NCI-H82 treated with DMSO at 0.1 percent for 48 hours (cell line): ENCODE results near the gene UBE2D2.

ENCODE experiments used
- DNase-seq: peaks from one replicate; lab custom pipeline; 2025; ENCODE audit not compliant: unreplicated experiment; lab: John Stamatoyannopoulos, UW

The UBE2D2 gene

DNA sequence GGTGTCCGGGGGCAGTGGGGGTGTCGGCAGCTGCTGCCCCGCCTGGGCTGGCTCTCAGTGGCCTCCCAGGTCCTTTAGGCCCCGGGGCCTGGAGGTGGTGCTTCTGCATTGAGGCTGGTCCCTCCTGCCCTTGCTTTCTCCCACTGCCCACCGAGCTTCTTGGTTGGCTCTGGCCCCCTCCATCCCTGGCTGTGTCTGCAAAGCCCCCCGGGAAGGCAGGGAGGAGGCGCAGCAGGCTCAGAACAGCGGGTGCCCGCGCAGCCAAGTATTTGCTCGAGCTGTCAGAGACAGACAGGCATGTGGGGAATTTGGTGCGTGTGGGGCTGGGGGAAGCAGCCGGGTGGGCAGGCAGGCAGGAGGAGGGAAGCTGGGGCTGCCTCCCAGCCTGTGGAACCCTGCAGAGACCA lies 98.6 kb downstream of the UBE2D2 start:
- DNase-seq, result no peak

DNA sequence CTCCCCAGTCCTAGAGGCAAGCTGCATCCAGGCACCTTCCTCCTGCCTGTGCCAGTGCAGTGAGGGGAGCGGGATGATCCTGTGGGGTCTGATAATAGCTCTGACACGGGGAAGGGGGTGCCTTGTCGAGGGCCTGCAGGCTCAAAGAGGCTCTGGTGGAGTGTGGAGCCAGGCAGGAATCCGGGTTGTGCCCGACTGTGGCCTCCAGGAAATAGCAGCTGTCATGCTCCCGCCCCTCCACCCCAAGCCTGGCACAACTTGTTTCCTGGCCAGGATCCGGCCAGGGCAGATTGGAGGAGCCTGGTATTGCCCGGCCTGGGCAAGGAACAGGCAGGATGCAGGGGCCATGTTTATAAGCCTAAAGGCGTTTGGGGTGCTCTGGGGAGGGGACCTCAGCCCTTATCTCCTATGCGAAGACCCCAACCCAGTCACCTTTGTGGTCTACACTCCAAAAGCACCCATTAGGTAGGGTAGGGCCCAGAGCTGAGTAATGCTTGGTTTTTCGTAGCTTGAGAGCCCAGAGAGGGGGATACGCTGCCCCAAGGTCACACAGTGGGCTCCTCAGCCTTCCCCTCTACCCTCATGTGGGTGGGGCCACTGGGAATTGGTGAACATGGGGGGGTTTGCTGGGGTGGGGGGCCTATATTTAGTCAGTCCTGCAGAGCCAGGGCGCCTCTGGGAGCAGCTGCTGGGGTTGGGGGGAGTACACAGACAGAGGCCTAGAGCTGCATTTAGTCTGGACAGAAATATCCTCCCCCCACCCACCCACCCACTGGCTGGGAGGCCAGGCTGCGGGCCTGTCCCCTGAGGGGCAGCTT lies 99.2 kb downstream of the UBE2D2 start:
- no peak for DNase-seq

DNA sequence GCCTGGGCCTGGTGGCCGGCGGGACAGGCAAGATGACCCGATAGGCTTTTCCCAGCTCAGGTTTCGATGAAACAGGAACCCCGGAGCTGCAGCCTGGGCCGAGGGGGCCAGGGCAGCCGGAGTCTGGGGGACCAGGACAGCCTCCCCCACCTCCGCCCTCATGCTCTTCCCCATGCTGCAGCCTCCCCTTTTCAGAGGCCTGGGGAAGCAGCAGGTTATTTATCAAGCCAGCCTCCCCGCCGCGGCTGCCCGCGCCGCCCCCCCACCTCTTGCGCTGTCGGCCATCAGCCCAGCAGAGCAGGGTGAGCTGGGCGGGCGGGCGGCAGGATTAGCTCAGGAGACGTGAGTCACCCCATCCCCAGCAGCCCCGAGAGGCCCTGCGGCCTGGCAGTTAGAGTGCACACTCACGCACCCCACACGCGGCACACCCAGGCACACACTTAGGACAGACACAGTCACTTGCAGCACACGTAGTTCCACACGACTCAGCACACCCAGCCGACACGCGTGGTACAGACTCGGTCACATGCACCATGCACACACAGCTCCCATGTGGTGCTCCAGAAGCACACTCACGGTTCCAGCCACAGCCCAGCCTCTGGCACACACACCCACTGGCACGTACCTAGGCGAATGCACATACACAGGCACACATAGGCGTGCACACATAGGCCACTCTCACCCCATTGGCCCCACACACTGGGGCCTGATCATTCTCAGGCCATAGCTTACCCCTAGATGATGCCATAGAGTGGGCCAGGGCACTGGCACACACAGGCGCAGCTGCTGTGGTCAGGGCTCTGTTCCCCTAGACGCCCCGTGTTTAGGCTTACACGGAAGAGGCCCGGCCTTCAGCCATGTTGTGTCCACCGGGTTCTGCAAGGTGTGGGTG lies 100.0 kb downstream of the UBE2D2 start:
- no peak for DNase-seq

DNA sequence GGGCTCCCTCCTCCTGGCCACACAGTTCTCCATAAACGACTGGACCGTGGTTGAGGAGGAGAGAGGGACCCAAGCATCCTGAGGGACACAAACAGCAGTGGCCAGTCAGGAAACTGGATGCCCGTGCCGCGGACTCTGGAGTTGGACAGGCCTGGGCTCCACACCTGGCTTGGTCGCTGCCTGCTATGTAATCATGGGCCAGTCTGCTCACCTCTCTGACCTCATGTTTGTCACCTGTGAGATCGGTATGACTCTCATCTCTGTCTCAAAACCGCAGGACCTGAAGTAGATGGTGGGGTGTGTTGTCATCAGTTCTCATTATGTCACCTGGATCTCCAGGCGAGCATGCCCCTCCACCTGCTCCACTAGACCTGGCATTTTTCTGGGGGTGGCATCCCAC lies 101.5 kb downstream of the UBE2D2 start:
- no peak for DNase-seq

DNA sequence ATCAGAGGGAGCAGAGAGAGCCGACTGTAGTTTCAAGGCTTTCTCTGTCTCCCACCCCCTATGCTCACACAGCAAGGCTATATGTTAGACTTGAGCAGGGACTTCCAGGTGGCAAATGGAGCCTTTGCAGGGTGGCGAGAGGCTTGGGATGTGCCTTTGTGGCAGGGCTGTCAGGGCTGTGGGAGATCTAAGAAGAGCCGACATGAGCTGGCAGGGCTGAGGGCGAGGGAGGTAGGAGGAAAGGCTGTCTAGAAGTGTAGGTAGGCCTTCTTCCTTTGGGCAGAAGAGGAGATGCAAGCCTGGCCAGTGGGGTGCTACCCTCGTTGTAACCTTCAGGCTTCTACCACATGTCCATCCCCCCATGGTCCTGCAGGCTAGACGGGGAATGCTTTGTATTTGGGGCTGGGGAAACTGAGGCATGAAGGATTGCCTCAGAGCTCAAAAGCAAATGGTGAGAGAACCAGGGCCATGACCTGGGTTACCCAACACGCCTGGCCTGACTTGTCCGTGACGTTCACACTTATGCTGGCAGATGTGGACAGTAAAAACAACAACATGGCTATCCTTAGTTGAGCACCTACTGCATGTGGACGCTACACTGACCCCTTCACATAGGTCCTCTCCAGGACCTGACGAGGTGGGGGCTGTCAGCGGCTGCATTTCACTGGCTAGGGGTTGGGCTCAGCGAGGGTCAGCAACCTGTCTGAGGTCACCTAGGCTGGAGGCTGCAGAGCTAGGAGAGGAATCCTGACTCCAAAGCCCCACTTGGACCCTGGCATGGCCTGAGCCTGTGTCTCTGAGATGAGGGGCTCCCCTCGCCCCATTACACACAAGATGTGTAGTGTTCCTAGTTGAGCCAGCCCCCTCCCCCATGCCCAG lies 102.3 kb downstream of the UBE2D2 start:
- no peak for DNase-seq

DNA sequence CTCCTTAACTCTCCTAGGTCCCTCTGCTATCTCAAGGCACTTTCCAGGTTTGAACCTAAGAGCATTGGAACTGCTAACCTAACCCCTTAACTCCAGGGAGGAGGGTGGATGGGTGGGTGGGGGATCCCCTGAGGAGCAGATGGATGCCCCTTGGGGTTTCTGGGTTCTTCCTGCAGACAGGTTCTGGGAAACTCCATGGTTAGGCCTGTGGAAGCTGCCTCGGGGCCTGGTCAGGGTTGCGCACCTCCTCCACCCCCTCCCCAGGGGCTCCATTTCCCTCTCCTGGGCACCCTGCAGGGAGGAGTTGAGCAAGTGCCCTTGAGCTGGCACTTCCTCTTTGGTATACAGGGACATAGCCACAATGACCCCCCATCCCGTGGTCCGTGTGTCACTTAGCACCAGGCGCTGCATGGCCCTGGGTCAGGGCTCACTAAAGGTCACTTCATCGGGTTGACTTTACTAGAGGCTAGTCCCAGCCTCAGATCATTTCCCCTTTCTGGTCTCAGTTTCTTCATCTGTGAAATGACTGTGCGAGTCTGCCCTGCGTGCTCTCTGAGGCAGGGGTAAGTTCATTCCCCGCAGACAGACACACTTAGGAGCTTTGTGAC lies 103.1 kb downstream of the UBE2D2 start:
- DNase-seq, result no peak

DNA sequence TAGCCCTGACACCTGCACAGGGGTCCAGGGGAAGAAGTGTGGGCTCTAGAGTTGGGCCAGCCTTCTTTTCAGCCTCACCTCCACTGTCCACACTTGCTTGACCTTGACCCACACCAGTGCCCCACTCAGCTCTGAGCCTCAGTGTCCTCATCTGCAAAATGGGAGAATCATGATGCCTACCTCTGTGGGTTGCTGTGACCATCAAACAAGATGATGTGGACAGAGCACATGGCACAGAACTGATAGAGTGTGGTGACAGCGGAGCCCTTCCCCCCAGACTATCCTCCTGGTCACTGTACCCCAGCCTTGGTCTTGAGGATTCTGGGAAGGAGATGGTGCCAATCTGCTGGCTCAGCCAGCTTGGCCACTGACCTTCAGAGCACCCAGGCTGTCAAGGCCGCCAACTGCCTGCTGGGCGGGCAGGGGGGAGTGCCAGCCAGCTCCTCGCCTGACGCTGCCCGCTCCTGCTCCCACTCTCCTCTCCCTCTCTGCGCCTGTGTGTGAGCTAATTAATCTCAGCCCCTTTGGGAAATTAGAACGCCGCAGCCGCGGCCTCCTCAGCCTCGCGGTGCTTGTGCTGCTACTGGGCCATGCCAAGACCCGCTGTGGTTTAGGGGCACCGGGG lies 103.7 kb downstream of the UBE2D2 start:
- no peak for DNase-seq

DNA sequence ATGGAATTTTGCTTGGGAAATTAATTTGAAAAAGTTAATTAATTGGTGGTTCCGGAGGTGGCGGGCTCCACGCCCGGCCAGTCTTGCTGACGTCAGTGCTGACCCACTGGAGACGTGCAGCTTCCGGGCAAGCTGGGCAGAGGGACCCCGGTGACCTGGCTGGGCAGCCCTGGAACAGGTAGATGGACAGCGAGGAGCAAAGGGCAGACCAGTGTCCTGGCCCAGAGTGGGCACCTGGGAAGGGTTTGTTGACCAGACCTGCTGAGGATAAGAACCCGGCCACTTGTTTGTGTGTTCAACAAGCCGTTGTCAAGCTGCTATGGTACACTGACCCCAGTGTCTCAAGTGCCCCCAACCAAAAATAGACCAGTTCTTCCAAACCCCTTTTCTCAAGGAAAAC lies 104.5 kb downstream of the UBE2D2 start:
- DNase-seq, result no peak

DNA sequence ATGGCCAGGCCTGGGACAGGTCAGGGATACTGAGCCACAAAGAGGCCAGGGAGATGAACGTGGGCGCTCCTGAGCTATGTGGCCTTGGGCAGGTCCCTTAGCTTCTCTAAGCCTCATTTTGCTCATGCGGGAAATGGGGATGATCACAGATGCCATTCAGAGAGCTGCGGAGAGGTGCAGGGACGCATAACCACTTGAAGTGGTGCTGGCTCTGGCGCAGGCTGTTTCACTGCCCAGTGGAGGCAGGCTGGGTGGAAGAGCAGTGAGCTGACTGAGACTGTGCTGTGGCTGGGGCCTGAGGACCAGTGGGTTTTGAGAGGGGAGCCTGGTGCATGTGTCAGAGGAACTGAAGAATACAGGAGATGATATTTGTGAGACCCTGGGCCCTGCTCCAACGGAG lies 105.4 kb downstream of the UBE2D2 start:
- no peak for DNase-seq

DNA sequence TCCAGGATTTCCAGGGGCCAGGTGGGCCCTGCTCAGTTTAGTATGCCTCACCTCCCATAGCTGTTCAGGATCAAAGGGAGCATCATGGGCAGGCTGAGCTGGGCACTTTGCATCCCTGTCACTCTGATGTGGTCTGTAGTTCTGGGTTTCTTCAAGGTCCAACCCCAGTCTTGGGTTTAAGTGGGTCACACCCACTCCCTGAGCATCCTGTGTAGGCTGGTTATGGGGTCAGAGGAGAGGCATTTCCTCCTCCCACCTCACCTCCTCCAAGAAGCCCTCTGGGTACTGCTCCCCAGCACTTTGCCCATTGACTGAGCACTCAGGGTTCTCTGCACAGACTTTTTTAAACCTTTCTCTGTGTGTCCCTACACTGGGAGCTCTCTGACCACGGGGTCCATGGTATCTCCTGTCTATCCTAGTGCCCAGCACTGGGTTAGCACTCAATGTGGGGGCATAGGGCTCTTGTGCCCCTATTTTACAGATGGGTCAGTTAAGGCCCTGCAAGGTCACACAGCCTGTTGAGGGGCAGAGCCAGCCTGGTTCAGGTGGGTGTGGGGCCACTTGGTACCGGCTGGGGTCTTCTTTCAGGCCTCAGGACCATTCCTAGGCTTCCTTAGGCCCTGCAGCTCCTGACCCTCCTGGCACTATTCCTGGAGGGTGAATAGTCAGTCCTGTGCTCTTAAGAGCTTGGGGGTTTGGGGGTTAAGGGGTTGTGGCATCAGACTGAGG lies 106.0 kb downstream of the UBE2D2 start:
- DNase-seq, result no peak

DNA sequence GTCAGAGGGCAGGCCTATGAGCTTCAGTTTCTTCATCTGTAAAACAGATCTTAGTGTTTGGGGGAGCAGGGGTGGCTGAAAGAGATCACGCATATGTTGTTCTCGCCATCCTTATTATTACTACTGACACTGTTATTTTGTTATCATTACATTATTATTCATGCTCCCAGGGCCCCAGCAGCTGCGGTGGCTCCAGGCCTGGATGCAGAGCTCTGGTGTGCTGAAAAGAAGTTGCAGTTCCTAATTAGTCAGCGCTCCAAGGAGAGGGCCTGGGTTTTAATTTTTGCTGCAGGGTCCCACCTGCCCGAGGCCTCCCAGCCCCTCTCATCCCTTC lies 106.6 kb downstream of the UBE2D2 start:
- no peak for DNase-seq

DNA sequence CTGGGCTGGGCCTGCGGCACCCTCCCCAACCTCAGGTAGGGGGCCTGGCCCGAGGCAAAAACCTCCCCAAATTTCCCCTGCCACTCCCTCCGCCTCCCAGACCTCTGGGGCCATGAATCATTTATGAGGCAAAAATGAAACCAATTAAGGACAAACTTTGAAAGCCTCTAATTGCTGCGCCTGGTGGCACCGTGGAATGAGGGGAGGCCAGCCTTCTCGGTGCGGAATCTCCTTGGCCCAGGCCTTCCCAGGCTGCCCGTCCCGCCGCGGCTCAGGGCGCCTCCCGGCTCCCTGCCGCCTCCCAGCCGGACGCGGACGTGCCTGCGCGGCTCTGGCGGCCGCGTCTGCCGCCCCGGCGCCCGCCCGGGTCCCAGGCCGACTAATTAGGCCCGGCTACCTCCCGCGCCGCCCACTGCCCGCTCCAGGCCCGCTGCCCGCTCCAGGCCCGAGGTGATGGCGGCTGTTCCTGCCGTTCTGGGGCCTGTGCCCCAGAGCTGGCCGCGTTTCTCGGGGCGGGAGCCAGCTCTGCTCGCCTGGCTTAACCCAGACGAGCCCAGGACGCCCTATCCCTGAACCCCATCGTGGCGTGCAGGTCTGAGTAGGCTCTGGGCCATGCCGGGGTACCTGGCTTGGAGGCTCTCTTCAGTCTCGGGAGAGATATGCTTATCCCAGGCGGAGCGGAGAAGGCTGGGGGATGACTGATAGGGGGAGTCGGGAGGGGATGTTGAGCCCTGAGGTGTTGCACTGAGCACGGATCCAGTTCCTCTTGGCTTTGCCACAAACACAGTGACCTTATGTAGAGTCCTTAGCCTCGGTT lies 107.1 kb downstream of the UBE2D2 start:
- DNase-seq, result no peak

DNA sequence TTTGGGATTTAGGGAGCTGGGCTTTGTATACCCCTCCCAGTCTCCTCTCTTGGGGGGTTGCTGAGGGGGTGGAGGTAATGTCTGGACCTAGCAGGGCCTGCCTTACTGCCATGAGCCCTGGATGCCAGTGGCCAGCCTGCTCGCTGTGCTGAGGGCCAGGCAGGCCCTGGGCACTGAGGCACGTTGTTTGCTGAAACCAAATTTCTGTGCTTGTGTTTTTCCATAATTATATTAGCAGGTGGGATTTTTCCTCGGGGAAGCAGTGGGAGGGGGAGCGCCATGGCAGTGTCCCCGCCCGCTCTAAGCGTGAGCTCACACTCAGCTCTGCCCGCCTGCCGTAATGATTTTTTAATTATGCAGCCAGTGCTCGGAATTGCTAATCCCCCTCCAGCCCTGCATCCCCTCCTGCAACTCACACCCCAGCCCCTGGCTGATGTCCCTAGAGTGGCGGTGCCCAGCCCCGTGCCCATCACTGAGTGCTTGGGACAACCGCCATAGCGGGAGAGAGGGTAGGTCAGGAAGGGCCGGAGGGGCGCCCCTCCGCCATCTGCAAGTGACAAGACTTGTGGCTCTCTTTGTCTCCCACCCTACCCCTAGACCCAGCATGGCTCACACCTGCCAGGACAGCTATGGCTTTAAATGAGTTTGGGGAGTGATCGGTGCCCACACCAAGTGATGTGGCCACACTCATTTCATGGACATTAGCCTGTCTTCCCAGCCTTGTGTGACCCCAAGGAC lies 108.0 kb downstream of the UBE2D2 start:
- DNase-seq, result no peak

DNA sequence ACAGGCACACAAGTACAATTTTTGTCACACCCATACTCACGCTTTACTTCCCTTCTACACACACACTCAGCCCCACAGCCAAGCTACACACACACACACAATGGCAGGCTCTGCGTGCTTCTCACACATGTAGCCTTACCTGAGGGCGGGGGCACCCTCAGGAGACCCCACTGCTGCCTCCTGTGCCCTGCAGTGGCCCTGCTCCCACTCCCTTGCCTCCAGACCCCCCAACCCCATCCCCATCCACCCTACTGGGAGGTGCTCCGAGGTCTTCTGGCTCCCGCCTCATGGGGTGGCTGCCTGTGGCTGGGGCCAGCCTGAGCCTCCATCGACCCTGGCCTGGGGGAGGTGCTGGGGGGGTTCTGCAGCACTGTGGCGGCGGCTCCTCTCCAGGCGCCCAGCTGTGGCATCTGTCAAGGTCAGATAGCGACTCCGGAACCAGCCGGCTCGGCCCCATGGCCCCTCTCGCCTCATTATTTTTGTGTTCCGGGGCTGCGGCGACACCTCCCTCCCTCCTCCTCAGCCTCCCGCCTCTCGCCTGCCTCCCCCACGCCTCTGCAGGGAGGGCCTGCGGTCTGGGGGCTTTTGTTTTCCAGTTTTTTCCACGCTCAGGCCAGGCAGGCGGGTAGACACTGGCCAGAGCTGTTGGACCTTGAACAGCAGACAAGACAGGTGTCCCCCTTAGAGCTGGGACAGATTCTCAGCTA lies 108.7 kb downstream of the UBE2D2 start:
- DNase-seq, result no peak

DNA sequence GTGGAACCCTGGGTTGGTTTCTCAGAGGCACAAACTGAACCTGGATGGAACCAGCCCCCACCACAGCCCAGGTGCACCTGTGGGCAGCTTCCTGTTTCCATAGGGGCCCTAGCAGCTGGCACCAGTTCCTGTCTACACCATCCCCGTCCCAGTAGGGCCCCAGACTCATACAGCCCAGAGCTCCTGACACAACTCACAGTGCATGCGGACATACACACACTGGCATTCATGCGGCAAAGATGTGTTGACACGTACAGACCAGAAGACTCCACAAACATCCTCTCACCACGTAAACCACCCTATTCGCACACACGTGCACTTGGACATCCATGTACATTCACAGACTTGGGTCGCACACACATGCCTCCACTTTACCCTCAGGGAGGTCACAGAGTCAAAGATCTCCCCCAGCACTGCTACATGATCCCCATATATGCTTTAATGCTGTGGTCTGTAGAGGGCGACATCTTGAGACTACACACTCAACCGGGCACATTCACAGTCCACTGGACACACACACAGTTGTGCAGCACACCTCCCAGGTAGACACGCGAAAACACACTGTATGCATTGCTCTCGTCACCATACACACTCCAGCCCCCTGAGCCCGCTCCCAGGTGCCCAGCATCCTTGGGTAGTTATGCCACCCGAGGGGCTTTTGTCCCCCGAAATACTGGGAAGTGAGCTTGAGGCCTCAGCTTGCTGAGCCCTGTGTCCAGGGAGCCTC lies 109.4 kb downstream of the UBE2D2 start:
- no peak for DNase-seq

DNA sequence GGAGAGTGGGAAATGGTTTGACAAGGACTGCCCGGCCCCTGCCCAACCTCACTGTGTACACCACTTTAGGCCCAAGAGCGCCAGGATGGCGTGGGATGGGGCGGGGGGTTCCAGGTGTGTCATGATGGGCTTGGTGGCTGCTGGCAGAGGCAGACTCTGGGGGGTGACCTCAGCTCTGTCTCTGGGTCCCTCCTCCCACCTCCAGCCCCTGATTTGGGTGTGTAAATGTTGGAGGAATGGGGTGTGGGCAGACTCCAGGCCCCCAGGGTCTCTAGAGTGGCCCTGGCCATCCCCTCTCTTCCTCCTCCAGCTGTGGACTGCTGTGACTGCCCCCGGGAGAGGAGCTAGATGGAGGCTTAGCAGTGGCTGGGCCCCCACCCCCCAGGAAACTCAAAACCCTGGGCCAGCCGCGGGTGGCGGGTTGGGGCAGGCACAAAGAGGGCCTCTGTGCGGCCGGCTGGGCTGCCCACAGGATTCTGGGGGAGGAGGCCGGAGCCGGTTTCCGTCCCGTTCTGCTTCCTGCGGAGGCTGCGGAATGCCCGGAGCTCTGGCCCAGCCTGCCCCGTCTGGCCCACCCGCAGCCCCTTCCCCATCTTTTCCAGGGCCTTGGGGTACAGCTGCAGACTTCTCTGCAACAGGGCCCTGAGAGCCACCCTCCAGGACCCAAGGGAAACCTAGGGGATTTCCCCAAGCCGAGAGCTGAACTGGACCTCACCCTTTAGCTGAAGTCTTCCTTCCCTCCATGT lies 110.1 kb downstream of the UBE2D2 start:
- DNase-seq, result no peak
